Frontal cortex (tissue), 4 donors: ENCODE results near the gene INHBC. TPM values are rescaled to one million over a fixed set of nuclear protein-coding genes. Genes with fewer than 3 reads are reported as not detected.
"Not testable (repeated sequence)": the region's sequence is repeated elsewhere in the genome, so short reads cannot be mapped to it uniquely, and the experiment has no call there.

Experiments used
- DNase-seq, 2 donors: peaks; one replicate each; pipeline ENCODE4 v3.0.0; 2012; ENCODE audit warnings: low spot score in 2 of 2
- FAIRE-seq: peaks from 2 replicates; lab custom pipeline; 2012; peaks lifted over from hg19 to GRCh38; lab: Jason Lieb, UNC
- total RNA-seq: library from RNA; depleted of rRNA; stranded (reverse); fragments of >200 nt; gene quantifications from one replicate; pipeline ENCODE4 v1.2.3, GENCODE V29; 2014
- donor health status: control.
- donor health status: control.
- donor health status: control.

INHBC gene
- total RNA-seq, 1 donor from 2014 or later, result not detected

GRCh38 chr12:57477710-57478681 lies 43.4 kb downstream of the INHBC start:
- DNase-seq (no peak), FAIRE-seq (no peak)

- DNase-seq (no peak), FAIRE-seq (no peak)
Observed at GRCh38 chr12:57479043-57479375, 44.4 kb downstream of the INHBC start.

- FAIRE-seq (no peak), DNase-seq (no peak)
Observed at GRCh38 chr12:57479376-57480115, 45.0 kb downstream of the INHBC start, which contains the start of gene ARHGAP9. TSS of gene ARHGAP9 (minus strand) at chr12:57479866. CDS start at chr12:57479406, 460 bp downstream.

GRCh38 chr12:57481671-57482070 lies 47.1 kb downstream of the INHBC start:
- DNase-seq (no peak), FAIRE-seq (no peak)

GRCh38 chr12:57483466-57483865 lies 48.9 kb downstream of the INHBC start:
- DNase-seq, result no peak
- no peak for FAIRE-seq

- FAIRE-seq, result no peak
- DNase-seq, result no peak
Observed at GRCh38 chr12:57485695-57486094, 51.1 kb downstream of the INHBC start.

- DNase-seq (no peak), FAIRE-seq (no peak)
Observed at GRCh38 chr12:57487055-57487596, 52.5 kb downstream of the INHBC start.

GRCh38 chr12:57487597-57488401 lies 53.2 kb downstream of the INHBC start, which contains the start of gene MARS1:
TSS of gene MARS1 (plus strand) at chr12:57488068. CDS start at chr12:57488091, 23 bp downstream.
- no peak for FAIRE-seq
- peak; percentile 89 to 90 for DNase-seq

GRCh38 chr12:57488402-57489156 lies 54.0 kb downstream of the INHBC start:
- DNase-seq (no peak), FAIRE-seq (no peak)

GRCh38 chr12:57489157-57489641 lies 54.6 kb downstream of the INHBC start:
- DNase-seq (no peak), FAIRE-seq (no peak)

GRCh38 chr12:57490126-57490525 lies 55.5 kb downstream of the INHBC start:
- DNase-seq (no peak), FAIRE-seq (no peak)

- FAIRE-seq (no peak), DNase-seq (no peak)
Observed at GRCh38 chr12:57491393-57492280, 57.1 kb downstream of the INHBC start.

GRCh38 chr12:57495051-57495701 lies 60.6 kb downstream of the INHBC start:
- FAIRE-seq, DNase-seq: not testable (repeated sequence)

GRCh38 chr12:57496822-57497221 lies 62.2 kb downstream of the INHBC start:
- DNase-seq (no peak), FAIRE-seq (no peak)

- DNase-seq (no peak), FAIRE-seq (no peak)
Observed at GRCh38 chr12:57497223-57498131, 62.9 kb downstream of the INHBC start.

GRCh38 chr12:57498132-57498502 lies 63.5 kb downstream of the INHBC start:
- DNase-seq (no peak), FAIRE-seq (no peak)
